Neutrophil (primary cell): Measurements from ENCODE around the gene MIOS.

Experiments
- H3K27ac ChIP-seq: fragments of 200-600 bp; sonication (generic); 2 replicates; pipeline ENCODE4 v1.5.1; 2016; ENCODE audit warnings: mild to moderate bottlenecking, moderate library complexity
- H3K27me3 ChIP-seq: fragments of 200-600 bp; sonication (generic); 2 replicates; pipeline ENCODE4 v1.6.0; 2016; ENCODE audit warnings: mild to moderate bottlenecking
- H3K36me3 ChIP-seq: fragments of 200-600 bp; sonication (generic); 2 replicates; pipeline ENCODE4 v1.5.1; 2017
- H3K4me1 ChIP-seq, 2 experiments: fragments of 200-600 bp in 1 of 2; sonication (generic) in 1 of 2; 1 replicate in 1 of 2; 2 replicates in 1 of 2; pipeline versions ENCODE4 v1.5.1 to v1.6.1; 2013 to 2016; ENCODE audit warnings: low read depth in 1 of 2, low read length in 1 of 2, mild to moderate bottlenecking in 1 of 2, moderate library complexity in 1 of 2; ENCODE audit not compliant: control insufficient read depth in 1 of 2, insufficient read depth in 1 of 2
- H3K4me3 ChIP-seq, 2 experiments: fragments of 200-600 bp in 1 of 2; sonication (generic) in 1 of 2; 1 replicate in 1 of 2; 2 replicates in 1 of 2; pipeline ENCODE4 v1.5.1; 2013 to 2016; ENCODE audit warnings: low read depth in 1 of 2, low read length in 1 of 2, mild to moderate bottlenecking in 1 of 2, moderate library complexity in 1 of 2
- H3K9me3 ChIP-seq: fragments of 200-600 bp; sonication (generic); 2 replicates; pipeline ENCODE4 v1.5.1; 2016
- CTCF ChIP-seq: fragments of 200-600 bp; sonication (generic); IDR thresholded peaks from 2 replicates; pipeline ENCODE4 v1.5.1; 2016; ENCODE audit warnings: antibody characterized with exemption

The MIOS gene

GRCh38 chr7:7563813-7564212, 2.9 kb upstream of the MIOS start:
- H3K36me3 ChIP-seq: no peaks in the 10 kb centered on the region
- H3K27ac ChIP-seq: no peak overlapping the region
- H3K27me3 ChIP-seq: no peaks in the 10 kb centered on the region
- no peak overlapping the region for H3K4me3 ChIP-seq
- no peaks in the 10 kb centered on the region for H3K9me3 ChIP-seq
- H3K4me1 ChIP-seq: peaks cover 39 to 40% of the 10 kb centered on the region in 2 experiments
- no peak for TF ChIP-seq CTCF

DNA sequence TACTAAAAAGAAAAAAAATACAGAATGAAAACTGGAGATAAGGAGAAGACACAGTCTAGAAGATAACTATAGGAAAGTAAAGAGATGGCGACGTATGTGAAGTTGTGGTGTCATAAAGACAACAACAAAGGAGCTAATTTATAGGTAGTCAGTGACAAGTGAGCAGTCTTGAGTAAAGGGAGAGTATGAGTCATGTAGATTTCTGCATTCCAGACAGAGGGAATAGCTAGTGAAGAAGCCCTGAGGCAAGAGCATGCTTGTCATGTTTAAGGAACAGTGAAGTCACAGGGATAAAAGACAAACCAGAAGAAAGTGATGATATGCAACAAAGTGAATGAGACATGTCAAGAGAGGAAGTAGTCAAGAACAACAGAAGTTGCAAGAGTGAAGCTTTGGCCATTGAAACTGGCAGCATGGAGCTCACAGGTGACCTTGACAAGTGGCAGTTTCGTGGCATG, 2.3 kb upstream of the MIOS start:
- H3K4me1 ChIP-seq: peaks cover 44 to 45% of the 10 kb centered on the region in 2 experiments

DNA sequence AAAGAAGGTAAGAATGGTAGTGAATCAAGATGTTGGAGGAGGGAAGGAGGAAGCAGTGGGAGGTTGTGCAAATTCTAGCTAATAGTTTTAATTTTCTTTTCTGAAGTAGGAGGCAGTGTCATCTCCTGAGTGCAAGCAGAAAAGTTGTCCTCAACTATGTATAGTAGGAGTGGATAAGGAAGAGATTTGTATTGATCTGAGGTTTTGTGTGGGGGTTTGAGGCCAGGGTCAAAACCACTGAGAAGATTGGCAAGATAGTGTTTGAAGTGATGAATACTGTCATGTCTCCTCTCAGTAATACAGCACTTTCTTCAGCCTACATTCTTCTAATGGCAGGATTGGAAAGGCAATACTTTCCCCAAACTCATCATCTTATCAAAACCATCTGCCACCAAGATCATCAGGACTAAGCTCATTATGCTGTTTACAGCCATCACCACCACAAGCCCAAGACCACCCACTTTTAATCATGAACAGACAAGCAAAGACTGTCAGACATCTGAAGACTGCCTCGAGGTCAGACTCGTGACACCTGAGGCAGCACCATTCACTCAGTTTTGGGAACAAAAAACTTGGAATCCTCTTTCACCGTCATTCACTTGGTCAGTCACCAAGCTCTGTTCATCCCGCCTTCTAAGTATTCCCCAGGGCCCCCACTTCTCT, 1.5 kb upstream of the MIOS start:
- no peak for TF ChIP-seq CTCF
- Histone ChIP-seq H3K9me3 (no peaks in the 10 kb centered on the region), H3K4me1 (peaks cover 50 to 52% of the 10 kb centered on the region in 2 experiments), H3K27me3 (no peaks in the 10 kb centered on the region), H3K27ac (peak overlapping the region; percentile 7), H3K36me3 (no peaks in the 10 kb centered on the region), H3K4me3 (no peak overlapping the region)

More for the DNA sequence above, 2.3 kb upstream of the MIOS start:
- Histone ChIP-seq H3K27ac (peak overlapping the region; percentile 7), H3K9me3 (no peaks in the 10 kb centered on the region), H3K4me3 (no peak overlapping the region), H3K27me3 (no peaks in the 10 kb centered on the region), H3K36me3 (no peaks in the 10 kb centered on the region)
- TF ChIP-seq CTCF: no peak

DNA sequence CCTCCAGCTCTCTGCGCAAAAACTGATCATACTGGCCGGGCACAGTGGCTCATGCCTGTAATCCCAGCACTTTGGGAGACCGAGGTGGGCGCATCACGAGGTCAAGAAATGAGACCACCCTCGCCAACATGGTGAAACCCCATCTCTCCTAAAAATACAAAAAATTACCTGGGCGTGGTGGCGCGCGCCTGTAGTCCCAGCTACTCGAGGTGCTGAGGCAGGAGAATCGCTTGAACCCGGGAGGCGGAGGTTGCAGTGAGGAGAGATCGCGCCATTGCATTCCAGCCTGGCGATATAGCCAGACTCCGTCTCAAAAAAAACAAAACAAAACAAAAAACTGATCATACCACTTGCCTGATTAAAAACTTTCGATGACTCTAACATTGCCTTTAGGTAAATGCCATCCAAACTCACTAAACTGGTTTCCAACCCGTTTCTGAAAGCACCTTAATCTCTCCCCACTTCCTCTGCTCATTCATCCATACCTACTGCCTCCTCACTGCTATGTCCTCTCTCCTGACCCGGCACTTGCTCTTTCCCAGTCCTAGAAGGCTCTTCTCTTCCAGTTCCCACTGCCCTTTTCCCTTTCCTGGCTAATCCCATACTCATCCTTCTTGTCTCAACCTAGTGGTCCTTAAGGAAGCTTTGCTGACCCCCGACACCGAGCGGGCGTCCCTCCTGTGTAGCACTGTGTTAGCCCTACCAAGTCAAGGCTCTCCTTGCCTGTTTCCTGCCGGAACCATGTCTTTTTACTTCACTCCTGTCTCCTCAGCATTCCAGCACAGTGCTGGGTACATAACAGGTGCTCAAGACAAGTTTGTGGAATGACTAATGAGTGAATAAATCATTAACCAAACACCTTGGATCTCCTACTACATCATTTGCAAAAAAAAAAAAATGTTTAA, 686 bp upstream of the MIOS start:
- Histone ChIP-seq H3K27me3 (no peaks in the 10 kb centered on the region), H3K4me1 (peaks cover 50 to 54% of the 10 kb centered on the region in 2 experiments)

More for the DNA sequence above, 686 bp upstream of the MIOS start:
- H3K9me3 ChIP-seq: no peaks in the 10 kb centered on the region
- H3K4me3 ChIP-seq: peak overlapping the region; percentile 75
- peak overlapping the region; percentile 88 for H3K27ac ChIP-seq
- no peaks in the 10 kb centered on the region for H3K36me3 ChIP-seq
- TF ChIP-seq CTCF: no peak
